ENCODE data around the gene NNT. TPM values are rescaled to one million over a fixed set of nuclear protein-coding genes. Genes with fewer than 3 reads are reported as not detected.

NNT gene
- polyA plus RNA-seq, 1 donor (not counting 4 experiments of a cell fraction or from before 2014, with no cell fraction given) = 23.3 TPM

DNA sequence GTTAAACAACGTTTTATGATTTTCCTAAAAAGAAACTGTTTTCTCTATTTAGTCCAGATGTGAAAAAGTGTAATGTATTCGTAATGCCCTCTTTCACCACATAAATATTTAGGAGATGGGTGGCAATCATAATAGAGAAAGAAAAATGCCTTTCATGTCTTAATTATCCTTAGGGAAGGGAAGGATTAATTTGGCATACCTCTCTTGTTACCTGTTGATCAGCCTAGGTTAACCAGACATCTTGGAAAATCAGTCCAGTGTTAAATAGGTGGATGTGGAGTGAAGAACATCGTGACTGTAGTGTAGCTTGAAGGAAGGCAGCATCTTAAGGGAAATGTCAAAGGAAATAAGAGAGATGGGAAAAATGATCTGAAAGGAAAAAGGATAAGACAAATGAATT, 76.2 kb downstream of the NNT start:
- Histone ChIP-seq H3K27me3 (ENCODE audit: control insufficient read depth, extremely low read depth, insufficient read depth, low read length) (no peaks in the 10 kb centered on the region), H3K9me3 (ENCODE audit: control insufficient read depth, low read depth, low read length) (no peaks in the 10 kb centered on the region), H3K9me1 (ENCODE audit: control insufficient read depth, extremely low read depth, insufficient read depth, low read length) (no peaks in the 10 kb centered on the region), H4K20me1 (ENCODE audit: control insufficient read depth, extremely low read depth, insufficient read depth, low read length) (no peaks in the 10 kb centered on the region), H3K4me1 (ENCODE audit: control insufficient read depth, extremely low read depth, insufficient read depth, low read length) (peaks cover 4% of the 10 kb centered on the region), H3K27ac (ENCODE audit: control insufficient read depth, insufficient read depth, low read length) (no peak overlapping the region), H3K79me2 (ENCODE audit: control insufficient read depth, insufficient read depth, low read length) (no peaks in the 10 kb centered on the region), H3K9ac (ENCODE audit: control insufficient read depth, extremely low read depth, insufficient read depth, low read length) (no peak overlapping the region), H3K4me2 (ENCODE audit: control insufficient read depth, extremely low read depth, insufficient read depth, low read depth, low read length) (no peak overlapping the region), H3K36me3 (ENCODE audit: control insufficient read depth in 2 of 2, extremely low read depth in 1 of 2, insufficient read depth in 2 of 2, low read length in 2 of 2) (no peaks in the 10 kb centered on the region), H2AFZ (ENCODE audit: control insufficient read depth, low read length) (no peak overlapping the region), H3K4me3 (ENCODE audit: control insufficient read depth in 2 of 3, extremely low read depth in 1 of 3, insufficient read depth in 2 of 3, low read depth in 1 of 3, low read length in 3 of 3) (no peak overlapping the region)
- TF ChIP-seq, protein P1, sequence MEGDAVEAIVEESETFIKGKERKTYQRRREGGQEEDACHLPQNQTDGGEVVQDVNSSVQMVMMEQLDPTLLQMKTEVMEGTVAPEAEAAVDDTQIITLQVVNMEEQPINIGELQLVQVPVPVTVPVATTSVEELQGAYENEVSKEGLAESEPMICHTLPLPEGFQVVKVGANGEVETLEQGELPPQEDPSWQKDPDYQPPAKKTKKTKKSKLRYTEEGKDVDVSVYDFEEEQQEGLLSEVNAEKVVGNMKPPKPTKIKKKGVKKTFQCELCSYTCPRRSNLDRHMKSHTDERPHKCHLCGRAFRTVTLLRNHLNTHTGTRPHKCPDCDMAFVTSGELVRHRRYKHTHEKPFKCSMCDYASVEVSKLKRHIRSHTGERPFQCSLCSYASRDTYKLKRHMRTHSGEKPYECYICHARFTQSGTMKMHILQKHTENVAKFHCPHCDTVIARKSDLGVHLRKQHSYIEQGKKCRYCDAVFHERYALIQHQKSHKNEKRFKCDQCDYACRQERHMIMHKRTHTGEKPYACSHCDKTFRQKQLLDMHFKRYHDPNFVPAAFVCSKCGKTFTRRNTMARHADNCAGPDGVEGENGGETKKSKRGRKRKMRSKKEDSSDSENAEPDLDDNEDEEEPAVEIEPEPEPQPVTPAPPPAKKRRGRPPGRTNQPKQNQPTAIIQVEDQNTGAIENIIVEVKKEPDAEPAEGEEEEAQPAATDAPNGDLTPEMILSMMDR (optimal IDR thresholded peaks at IDR 0.05 in 1 of 3, IDR thresholded peaks at IDR 0.05 in 1 of 3, conservative IDR thresholded peaks at IDR 0.05 in 1 of 3; ENCODE audit: extremely low read depth in 1 of 3, insufficient read depth in 2 of 3, low read length in 3 of 3) = no peak
- no peak for TF ChIP-seq EZH2 (IDR thresholded peaks at IDR 0.05; ENCODE audit: low read length)
- dilution Hi-C loops (cut with MboI; ENCODE audit: extremely low pct_ligation_motif_present, low sequenced_read_pairs) = no loop called here
- no peak for DNase-seq (ENCODE audit: low read depth, low spot score)
- no peak for FAIRE-seq

DNA sequence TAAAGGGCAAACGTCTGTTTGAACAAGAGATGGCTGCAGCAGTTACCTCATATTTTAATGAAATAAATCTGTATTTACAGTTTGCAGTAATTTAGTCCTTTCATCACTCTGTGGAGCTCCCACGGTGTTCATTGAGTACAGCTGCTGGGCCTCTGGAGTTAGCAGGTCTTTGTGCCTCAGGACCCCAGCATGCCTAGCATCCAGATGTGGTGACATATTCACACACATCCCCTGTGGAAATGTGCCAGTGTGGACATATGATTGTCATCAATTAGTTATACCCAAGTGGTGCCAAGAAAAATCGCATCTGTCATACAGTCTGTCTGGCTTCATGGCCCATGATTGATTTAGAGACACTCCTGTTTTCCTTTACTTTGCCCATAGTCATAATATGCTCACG, 77.3 kb downstream of the NNT start:
- Histone ChIP-seq H3K27ac (ENCODE audit: control insufficient read depth, insufficient read depth, low read length) (no peak overlapping the region), H3K9me1 (ENCODE audit: control insufficient read depth, extremely low read depth, insufficient read depth, low read length) (no peaks in the 10 kb centered on the region), H3K36me3 (ENCODE audit: control insufficient read depth in 2 of 2, extremely low read depth in 1 of 2, insufficient read depth in 2 of 2, low read length in 2 of 2) (no peaks in the 10 kb centered on the region), H4K20me1 (ENCODE audit: control insufficient read depth, extremely low read depth, insufficient read depth, low read length) (no peaks in the 10 kb centered on the region), H3K9ac (ENCODE audit: control insufficient read depth, extremely low read depth, insufficient read depth, low read length) (no peak overlapping the region), H3K4me2 (ENCODE audit: control insufficient read depth, extremely low read depth, insufficient read depth, low read depth, low read length) (no peak overlapping the region), H3K79me2 (ENCODE audit: control insufficient read depth, insufficient read depth, low read length) (no peaks in the 10 kb centered on the region), H3K9me3 (ENCODE audit: control insufficient read depth, low read depth, low read length) (no peaks in the 10 kb centered on the region), H2AFZ (ENCODE audit: control insufficient read depth, low read length) (no peak overlapping the region), H3K4me3 (ENCODE audit: control insufficient read depth in 2 of 3, extremely low read depth in 1 of 3, insufficient read depth in 2 of 3, low read depth in 1 of 3, low read length in 3 of 3) (no peak overlapping the region), H3K4me1 (ENCODE audit: control insufficient read depth, extremely low read depth, insufficient read depth, low read length) (peaks cover 4% of the 10 kb centered on the region), H3K27me3 (ENCODE audit: control insufficient read depth, extremely low read depth, insufficient read depth, low read length) (no peaks in the 10 kb centered on the region)
- TF ChIP-seq, protein P1 (optimal IDR thresholded peaks at IDR 0.05 in 1 of 3, IDR thresholded peaks at IDR 0.05 in 1 of 3, conservative IDR thresholded peaks at IDR 0.05 in 1 of 3; ENCODE audit: extremely low read depth in 1 of 3, insufficient read depth in 2 of 3, low read length in 3 of 3) = no peak
- TF ChIP-seq EZH2 (IDR thresholded peaks at IDR 0.05; ENCODE audit: low read length) = no peak
- dilution Hi-C loops (cut with MboI; ENCODE audit: extremely low pct_ligation_motif_present, low sequenced_read_pairs) = no loop called here
- FAIRE-seq (no peak), DNase-seq (ENCODE audit: low read depth, low spot score) (no peak)

All from keratinocyte (primary cell).